IMR-90 (cell line): ENCODE results near the gene PCDHB6.

Experiments used
- CEBPB ChIP-seq: IDR thresholded peaks from 2 replicates; pipeline ENCODE4 v1.6.1; 2012; ENCODE audit warnings: low read depth, low read length, improper control_type of control experiment
- CTCF ChIP-seq: conservative IDR thresholded peaks from 2 replicates; pipeline ENCODE4 v1.5.1; 2012; ENCODE audit warnings: mild to moderate bottlenecking, low read depth, low read length, improper control_type of control experiment
- MXI1 ChIP-seq: IDR thresholded peaks from 2 replicates; pipeline ENCODE4 v1.6.1; 2012; ENCODE audit warnings: low read depth, mild to moderate bottlenecking, low read length, moderate library complexity, borderline replicate concordance
- NFE2L2 ChIP-seq: fragments of 150-350 bp; IDR thresholded peaks from 2 replicates; pipeline ENCODE4 v1.6.1; 2016; ENCODE audit warnings: low read depth, mild to moderate bottlenecking, low read length
- RAD21 ChIP-seq: IDR thresholded peaks from 2 replicates; pipeline ENCODE4 v1.6.1; 2012; ENCODE audit warnings: low read length, improper control_type of control experiment
- RFX5 ChIP-seq: IDR thresholded peaks from 2 replicates; pipeline ENCODE4 v1.8.0; 2012; ENCODE audit warnings: low read depth, mild to moderate bottlenecking, low read length, moderate library complexity
- USF2 ChIP-seq: fragments of 150-350 bp; IDR thresholded peaks from 2 replicates; pipeline ENCODE4 v1.6.1; 2017; ENCODE audit warnings: mild to moderate bottlenecking, antibody characterized with exemption, low read length, low read depth

GRCh38 chr5:141100243-141100805 lies 49.5 kb upstream of the PCDHB6 start, which contains the start of gene PCDHB3:
- no peak for TF ChIP-seq MXI1
- TF ChIP-seq CTCF = peak; percentile 20; the same call in 1 of the 2 replicates
- no peak for TF ChIP-seq CEBPB
- no peak for TF ChIP-seq RFX5
- TF ChIP-seq NFE2L2 = no peak
- no peak for TF ChIP-seq USF2
- no peak for TF ChIP-seq RAD21
